Natural killer cell (primary cell): ENCODE results near the gene ZFR2. TPM values are rescaled to one million over a fixed set of nuclear protein-coding genes. Genes with fewer than 3 reads are reported as not detected.
"Not testable (repeated sequence)": the region's sequence is repeated elsewhere in the genome, so short reads cannot be mapped to it uniquely, and the experiment has no call there.

Experiments
- ATAC-seq, 3 donors: fragments of 150-1000 bp in 2 of 3; fragments of 200-7000 bp in 1 of 3; cut with Tn5 transposase; 1 replicate in 1 of 3; 2 replicates in 2 of 3; pipeline ENCODE4 v1.10.0; 2021; ENCODE audit warnings: mild to moderate bottlenecking in 2 of 3, moderate library complexity in 2 of 3
- DNase-seq, 2 donors: peaks; one replicate each; pipeline versions ENCODE4 v3.0.0 to v3.0.0-alpha.2; 2013 to 2021; ENCODE audit warnings: mixed read lengths in 1 of 2
- H3K27ac ChIP-seq: one replicate; pipeline ENCODE4 v1.5.1; 2013; ENCODE audit warnings: mild to moderate bottlenecking, low read length
- H3K27me3 ChIP-seq: one replicate; pipeline ENCODE4 v1.6.1; 2013; ENCODE audit warnings: low read length; ENCODE audit not compliant: control insufficient read depth, insufficient read depth
- H3K36me3 ChIP-seq: one replicate; pipeline ENCODE4 v1.6.1; 2013; ENCODE audit warnings: low read length; ENCODE audit not compliant: control insufficient read depth, insufficient read depth
- H3K4me1 ChIP-seq: one replicate; pipeline ENCODE4 v1.6.1; 2013; ENCODE audit warnings: low read length; ENCODE audit not compliant: control insufficient read depth, insufficient read depth
- H3K4me3 ChIP-seq: one replicate; pipeline ENCODE4 v1.5.1; 2013; ENCODE audit warnings: low read length
- H3K9me3 ChIP-seq: one replicate; pipeline ENCODE4 v1.6.1; 2013; ENCODE audit warnings: low read length; ENCODE audit not compliant: control insufficient read depth, insufficient read depth
- H3K27ac Mint-ChIP-seq, 2 donors: one replicate each; pipeline ENCODE4 v1.8.0; 2022; ENCODE audit warnings: mild to moderate bottlenecking in 2 of 2, mixed read lengths in 2 of 2, moderate library complexity in 1 of 2
- H3K27me3 Mint-ChIP-seq, 2 donors: one replicate each; pipeline ENCODE4 v1.8.0; 2022; ENCODE audit warnings: low read depth in 2 of 2, mixed read lengths in 2 of 2
- H3K36me3 Mint-ChIP-seq: one replicate; pipeline ENCODE4 v1.8.0; 2022; ENCODE audit warnings: mixed read lengths
- H3K4me1 Mint-ChIP-seq, 2 donors: one replicate each; pipeline ENCODE4 v1.8.0; 2022; ENCODE audit warnings: mixed read lengths in 2 of 2
- H3K4me3 Mint-ChIP-seq: one replicate; pipeline ENCODE4 v1.8.0; 2022; ENCODE audit warnings: mild to moderate bottlenecking, moderate library complexity, mixed read lengths
- H3K9me3 Mint-ChIP-seq, 2 donors: one replicate each; pipeline ENCODE4 v1.8.0; 2022; ENCODE audit warnings: mixed read lengths in 2 of 2
- CTCF ChIP-seq: fragments of 200-600 bp; IDR thresholded peaks from one replicate; pipeline ENCODE4 v1.8.0; 2022; ENCODE audit warnings: antibody characterized with exemption
- WGBS: methylation state at CpG from one replicate; pipeline ENCODE4 v1.1.7; 2013; ENCODE audit warnings: missing lambda C conversion rate; ENCODE audit not compliant: insufficient coverage; 5-methylcytosine and 5-hydroxymethylcytosine counted together
- intact Hi-C: fragments of 100-400 bp; cut with micrococcal nuclease; formaldehyde crosslinking; loops from one replicate; pipeline ENCODE4 v1.14.2; 2022
- total RNA-seq, 4 donors: library from RNA; stranded (reverse); fragments of 120-200 nt in 1 of 4; gene quantifications; one replicate each; pipeline versions ENCODE4 v1.2.3 to v1.2.4, GENCODE V29; 2013 to 2022

ZFR2 gene
- total RNA-seq, 3 donors from 2014 or later (not counting 1 experiment from before 2014, with no cell fraction given), result 1.6 to 4.4 (median 1.7) TPM

DNA sequence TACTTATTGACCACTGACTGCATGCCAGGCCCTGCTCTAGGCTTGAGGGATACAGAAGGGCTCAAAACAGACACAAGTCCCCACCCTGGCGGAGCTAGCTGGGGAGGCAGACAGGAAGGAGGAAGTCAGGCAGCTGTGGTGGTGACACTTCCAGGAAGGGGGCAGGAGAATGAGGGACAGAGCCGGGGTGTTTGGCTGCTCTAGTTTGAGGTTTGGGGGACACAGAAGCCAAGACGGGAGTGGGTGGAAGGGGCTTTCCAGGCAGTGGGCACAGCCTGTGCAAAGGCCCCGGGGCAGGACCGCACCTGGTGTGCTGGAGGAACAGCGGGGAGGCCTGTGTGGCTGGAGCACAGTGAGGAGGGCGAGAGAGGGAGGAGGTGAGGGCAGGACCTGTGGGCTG lies 102.3 kb downstream of the ZFR2 start:
- Mint-ChIP-seq H3K4me1 (peaks cover 19 to 24% of the 10 kb centered on the region in 2 donors), H3K4me3 (no peak overlapping the region), H3K27me3 (no peaks in the 10 kb centered on the region), H3K36me3 (no peaks in the 10 kb centered on the region), H3K27ac (peak overlapping the region in 1 of 2 donors; percentile 76), H3K9me3 (no peaks in the 10 kb centered on the region)
- Histone ChIP-seq H3K4me1 (peaks cover 14% of the 10 kb centered on the region), H3K27ac (no peak overlapping the region), H3K4me3 (no peak overlapping the region), H3K27me3 (no peaks in the 10 kb centered on the region), H3K9me3 (no peaks in the 10 kb centered on the region), H3K36me3 (peaks cover 29% of the 10 kb centered on the region)
- WGBS, result 58% methylated on average over 7 of the region's 7 CpGs
- DNase-seq (no peak), ATAC-seq (no peak)
- intact Hi-C loops, result no loop called here
- no peak for TF ChIP-seq CTCF

DNA sequence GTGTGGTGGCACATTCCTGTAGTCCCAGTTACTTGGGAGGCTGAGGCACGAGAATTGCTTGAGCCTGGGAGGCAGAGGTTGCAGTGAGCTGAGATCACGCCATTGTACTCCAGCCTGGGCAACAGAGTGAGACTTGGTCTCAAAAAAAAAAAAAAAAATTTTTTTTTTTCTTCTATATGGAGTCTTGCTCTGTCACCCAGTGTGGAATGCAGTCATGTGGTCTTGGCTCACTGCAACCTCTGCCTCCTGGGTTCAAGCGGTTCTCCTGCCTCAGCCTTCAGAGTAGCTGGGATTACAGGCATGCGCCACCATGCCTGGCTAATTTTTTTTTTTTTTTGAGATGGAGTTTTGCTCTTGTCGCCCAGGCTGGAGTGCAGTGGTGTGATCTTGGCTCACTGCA lies 103.1 kb downstream of the ZFR2 start:
- H3K27ac ChIP-seq, DNase-seq, H3K4me3 Mint-ChIP-seq, H3K27me3 Mint-ChIP-seq, H3K9me3 Mint-ChIP-seq, intact Hi-C loops, H3K9me3 ChIP-seq, H3K4me3 ChIP-seq, H3K27ac Mint-ChIP-seq, H3K36me3 Mint-ChIP-seq, ATAC-seq, H3K27me3 ChIP-seq: not testable (repeated sequence)
- WGBS, result 97% methylated on average over 5 of the region's 5 CpGs
- H3K4me1 Mint-ChIP-seq, result peaks cover 27 to 32% of the 10 kb centered on the region in 2 donors
- H3K4me1 ChIP-seq, result peaks cover 20% of the 10 kb centered on the region
- peaks cover 29% of the 10 kb centered on the region for H3K36me3 ChIP-seq

DNA sequence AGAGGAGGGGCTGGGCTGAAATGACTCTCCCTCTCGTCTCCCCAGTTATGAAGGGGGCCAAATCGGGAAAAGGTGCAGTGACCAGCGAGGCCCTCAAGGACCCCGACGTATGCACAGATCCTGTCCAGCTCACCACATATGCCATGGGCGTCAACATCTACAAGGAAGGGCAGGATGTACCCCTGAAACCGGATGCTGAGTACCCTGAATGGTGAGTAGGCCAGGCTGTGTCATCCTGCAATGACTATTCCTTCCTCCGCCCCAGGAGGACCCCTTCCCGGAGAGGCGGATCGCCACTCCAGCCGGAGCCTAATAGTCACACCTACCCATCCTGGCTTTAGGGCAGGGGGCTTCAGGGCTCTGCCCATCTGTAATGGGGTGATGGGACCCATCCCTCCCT lies 103.7 kb downstream of the ZFR2 start:
- Mint-ChIP-seq H3K4me1 (peaks cover 27 to 34% of the 10 kb centered on the region in 2 donors), H3K27me3 (no peaks in the 10 kb centered on the region), H3K27ac (no peak overlapping the region), H3K9me3 (no peaks in the 10 kb centered on the region), H3K4me3 (no peak overlapping the region), H3K36me3 (no peaks in the 10 kb centered on the region)
- ATAC-seq, result no peak
- H3K4me3 ChIP-seq, result no peak overlapping the region
- no peak overlapping the region for H3K27ac ChIP-seq
- intact Hi-C loops, result no loop called here
- H3K4me1 ChIP-seq, result peaks cover 27% of the 10 kb centered on the region
- no peak for TF ChIP-seq CTCF
- whole genome bisulfite sequencing, result 94% methylated on average over 12 of the region's 12 CpGs
- DNase-seq, result no peak
- H3K36me3 ChIP-seq, result peaks cover 29% of the 10 kb centered on the region
- H3K27me3 ChIP-seq, result no peaks in the 10 kb centered on the region
- no peaks in the 10 kb centered on the region for H3K9me3 ChIP-seq

DNA sequence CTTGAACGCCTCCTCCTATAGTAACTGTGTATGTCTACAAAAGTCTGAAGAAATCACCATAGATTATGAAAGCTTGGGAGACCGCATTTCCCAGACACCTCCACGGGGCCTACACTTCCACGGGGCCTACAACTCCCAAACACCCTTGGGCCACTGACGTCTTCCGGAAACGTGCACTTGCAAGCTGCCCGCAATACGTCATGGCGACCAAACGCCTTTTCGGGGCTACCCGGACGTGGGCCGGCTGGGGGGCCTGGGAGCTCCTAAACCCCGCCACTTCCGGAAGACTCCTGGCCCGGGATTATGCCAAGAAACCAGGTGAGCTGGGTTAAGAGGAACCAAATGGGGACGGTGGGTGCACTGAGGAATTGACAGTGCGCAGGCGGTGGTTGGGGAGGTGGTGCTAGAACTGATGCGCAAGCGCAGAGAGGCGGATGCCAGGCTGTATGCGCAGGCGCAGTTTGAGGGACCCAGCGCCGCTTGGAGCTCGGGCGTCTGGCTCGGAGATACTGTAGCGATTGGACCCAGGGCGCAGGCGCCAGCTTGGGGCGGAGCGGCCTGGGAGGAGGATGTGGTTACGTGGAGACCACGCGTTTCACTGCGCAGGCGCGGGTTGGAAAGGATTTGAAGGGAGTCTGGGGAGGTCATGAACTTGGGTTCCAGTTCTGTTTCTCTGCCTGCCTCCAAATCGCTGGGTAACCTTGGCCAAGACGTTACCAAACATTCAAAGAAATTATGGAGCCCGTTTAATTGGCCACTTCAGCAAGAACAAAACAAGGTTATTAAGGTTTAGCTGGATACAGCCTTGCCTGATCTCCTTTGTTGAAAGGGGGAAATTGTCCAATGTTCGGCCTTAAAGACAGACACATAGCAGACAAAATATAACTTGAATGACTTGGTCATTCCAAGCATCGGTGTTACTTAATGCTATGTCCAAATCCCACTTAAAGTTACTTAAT lies 106.1 kb downstream of the ZFR2 start, which contains the start of gene MRPL54:
Gene MRPL54, plus strand, starts transcription at position 182 of the 959 bp plus-strand sequence. Its CDS starts 19 bp downstream, at position 201.
- Histone ChIP-seq H3K27me3 (no peaks in the 10 kb centered on the region), H3K36me3 (peaks cover 35% of the 10 kb centered on the region), H3K27ac (peak within 1 kb of the TSS; percentile 97), H3K4me3 (peak within 1 kb of the TSS; percentile 100), H3K4me1 (peaks cover 41% of the 10 kb centered on the region), H3K9me3 (no peaks in the 10 kb centered on the region)
- peaks cover 27 to 34% of the 10 kb centered on the region in 2 donors for H3K4me1 Mint-ChIP-seq
- DNase-seq, result peak; percentile 99 to 100
- H3K27me3 Mint-ChIP-seq, result no peaks in the 10 kb centered on the region
- H3K9me3 Mint-ChIP-seq, result no peaks in the 10 kb centered on the region
- no peak for TF ChIP-seq CTCF
- H3K27ac Mint-ChIP-seq, result peak within 1 kb of the TSS; percentile 99 to 100
- intact Hi-C loops, result loop anchor here (1.0 to 2.0 kb wide), 3 partner anchors 50 to 728 kb away; no protein-coding TSS in a partner anchor
- peak; percentile 78 to 91 (median 82) for ATAC-seq
- H3K36me3 Mint-ChIP-seq, result no peaks in the 10 kb centered on the region
- 4% methylated on average over 47 of the region's 47 CpGs for WGBS
- H3K4me3 Mint-ChIP-seq, result peak within 1 kb of the TSS; percentile 96
